GM18909 (cell line): Measurements from ENCODE around the gene LOC101059915.

Experiments used
- ATAC-seq: cut with Tn5 transposase; IDR thresholded peaks from one replicate; pipeline ENCODE4 v1.9.1; 2021; ENCODE audit warnings: mild to moderate bottlenecking; ENCODE audit not compliant: unreplicated experiment, poor library complexity

Gene LOC101059915

GRCh38 chrX:71667328-71668247 lies at the start of gene LOC101059915:
LOC101059915 (plus strand) TSS chrX:71667546.
- ATAC-seq, result no peak

GRCh38 chrX:71617742-71618141 lies 49.6 kb upstream of the LOC101059915 start:
- ATAC-seq, result no peak

GRCh38 chrX:71618303-71618721 lies 49.0 kb upstream of the LOC101059915 start, which contains the start of gene CXCR3:
CXCR3 (minus strand) TSS chrX:71618511; CDS start chrX:71618449, 62 bp downstream.
- peak; percentile 64 for ATAC-seq

GRCh38 chrX:71618787-71619186 lies 48.6 kb upstream of the LOC101059915 start:
- no peak for ATAC-seq

- no peak for ATAC-seq
Measured at GRCh38 chrX:71619193-71619592, 48.2 kb upstream of the LOC101059915 start.

GRCh38 chrX:71619986-71620385 lies 47.4 kb upstream of the LOC101059915 start:
- no peak for ATAC-seq

- ATAC-seq, result no peak
Measured at GRCh38 chrX:71621603-71622002, 45.7 kb upstream of the LOC101059915 start.

- ATAC-seq, result no peak
Measured at GRCh38 chrX:71622032-71622575, 45.2 kb upstream of the LOC101059915 start.

- peak; percentile 62 for ATAC-seq
Measured at GRCh38 chrX:71622576-71623450, 44.5 kb upstream of the LOC101059915 start.

- ATAC-seq, result no peak
Measured at GRCh38 chrX:71623714-71624113, 43.6 kb upstream of the LOC101059915 start.

- ATAC-seq, result no peak
Measured at GRCh38 chrX:71625471-71625870, 41.9 kb upstream of the LOC101059915 start.

GRCh38 chrX:71626576-71626975 lies 40.8 kb upstream of the LOC101059915 start:
- ATAC-seq, result no peak

- ATAC-seq, result no peak
Measured at GRCh38 chrX:71627588-71628404, 39.5 kb upstream of the LOC101059915 start.

GRCh38 chrX:71629467-71629866 lies 37.9 kb upstream of the LOC101059915 start:
- no peak for ATAC-seq

GRCh38 chrX:71632923-71633657 lies 34.3 kb upstream of the LOC101059915 start:
- peak; percentile 66 for ATAC-seq

GRCh38 chrX:71634366-71634765 lies 33.0 kb upstream of the LOC101059915 start:
- ATAC-seq, result no peak

GRCh38 chrX:71636438-71637252 lies 30.7 kb upstream of the LOC101059915 start:
- no peak for ATAC-seq

GRCh38 chrX:71637253-71637618 lies 30.1 kb upstream of the LOC101059915 start:
- no peak for ATAC-seq
